COR-L47 (cell line): Measurements from ENCODE around the gene BASP1.
"Not testable (repeated sequence)": the region's sequence is repeated elsewhere in the genome, so short reads cannot be mapped to it uniquely, and the experiment has no call there.

Experiments
- DNase-seq: peaks from one replicate; lab custom pipeline; 2025; lab: John Stamatoyannopoulos, UW

The BASP1 gene

DNA sequence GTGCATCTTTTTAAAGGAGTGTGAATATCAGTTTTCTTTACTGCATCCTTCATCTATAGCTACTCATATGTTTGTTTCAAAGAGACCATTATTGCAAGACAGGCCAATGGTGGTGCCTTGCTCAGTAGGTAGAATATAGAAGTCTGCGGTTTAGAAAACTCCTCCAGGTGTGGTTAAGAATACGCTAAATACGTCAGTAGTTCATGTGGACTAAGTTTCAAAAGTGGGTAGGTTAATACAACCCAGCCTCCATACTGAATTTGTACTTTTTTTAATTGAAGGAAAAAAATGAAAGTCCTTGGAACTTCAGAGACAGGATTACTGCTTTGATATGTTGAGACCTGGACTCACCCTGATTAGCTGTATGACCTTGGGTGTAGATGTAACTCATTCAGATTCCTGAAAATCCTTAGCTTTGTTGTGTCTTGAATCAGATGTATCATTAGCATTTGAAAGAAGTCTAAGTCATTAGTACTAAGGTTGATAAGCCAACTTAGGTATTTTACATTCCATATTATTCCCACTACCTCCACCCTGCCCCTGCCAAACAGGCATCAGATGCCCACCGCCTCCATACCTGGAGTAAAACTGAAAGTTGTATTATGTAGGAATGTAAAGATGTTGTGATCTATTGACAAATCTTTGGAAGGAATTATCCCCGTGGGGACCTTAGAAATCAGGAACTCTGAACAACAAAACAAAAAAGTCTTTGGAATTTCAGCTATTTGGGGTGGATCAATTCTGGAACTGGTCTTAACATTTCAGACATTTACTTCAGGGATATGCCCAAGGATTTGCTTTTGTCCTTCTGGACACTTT is 6.1 kb downstream of the BASP1 start:
- no peak for DNase-seq

DNA sequence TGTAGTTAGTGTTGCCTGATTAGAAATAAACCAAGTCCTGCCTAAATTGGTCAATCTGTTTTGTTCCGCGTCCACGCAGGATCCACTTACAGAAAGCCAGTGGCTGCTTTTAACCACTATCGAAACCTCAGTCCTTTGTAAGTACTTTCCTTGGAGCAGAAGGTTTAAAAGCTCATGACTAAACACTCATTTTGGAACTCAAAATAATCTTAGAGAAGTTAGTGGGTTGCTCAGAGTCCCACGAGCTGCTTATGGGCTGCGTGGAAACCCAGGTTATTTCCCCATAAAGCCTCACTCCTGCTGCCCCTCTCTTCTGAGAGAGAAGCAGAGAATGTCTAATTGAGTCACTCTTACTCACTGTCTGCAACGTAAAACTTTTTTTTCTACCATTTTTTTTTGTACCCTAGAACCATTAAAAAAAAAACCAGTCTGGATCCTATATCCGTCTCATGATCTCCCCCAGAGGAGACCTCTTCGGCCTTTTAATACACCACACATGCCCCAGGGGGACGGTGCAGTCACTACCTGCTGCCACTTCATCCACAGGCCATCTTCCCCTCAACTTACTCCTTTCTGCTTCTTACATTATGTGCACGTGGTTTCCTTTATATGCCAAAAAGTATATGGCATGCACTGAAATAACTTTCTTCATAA is 7.6 kb downstream of the BASP1 start:
- no peak for DNase-seq

DNA sequence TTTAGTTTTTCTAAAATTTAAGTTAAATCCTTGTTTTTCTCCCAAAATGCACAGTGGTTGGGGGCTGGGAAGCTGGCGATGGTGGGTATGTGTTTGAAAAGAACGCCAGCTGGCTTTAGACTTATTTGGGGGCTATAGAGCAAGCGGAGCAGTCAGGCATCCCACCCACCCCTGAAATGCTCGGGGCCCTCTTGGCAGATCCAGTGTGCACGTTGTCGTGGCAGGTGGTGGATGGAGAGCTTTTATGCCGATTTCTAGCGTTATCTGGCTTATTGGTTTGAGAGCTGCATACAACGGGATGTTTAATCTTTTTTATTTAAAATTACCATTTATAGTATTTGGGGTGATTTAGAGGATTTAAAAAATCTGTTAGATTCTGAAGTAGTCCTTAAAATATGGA is 8.1 kb downstream of the BASP1 start:
- DNase-seq, result no peak

DNA sequence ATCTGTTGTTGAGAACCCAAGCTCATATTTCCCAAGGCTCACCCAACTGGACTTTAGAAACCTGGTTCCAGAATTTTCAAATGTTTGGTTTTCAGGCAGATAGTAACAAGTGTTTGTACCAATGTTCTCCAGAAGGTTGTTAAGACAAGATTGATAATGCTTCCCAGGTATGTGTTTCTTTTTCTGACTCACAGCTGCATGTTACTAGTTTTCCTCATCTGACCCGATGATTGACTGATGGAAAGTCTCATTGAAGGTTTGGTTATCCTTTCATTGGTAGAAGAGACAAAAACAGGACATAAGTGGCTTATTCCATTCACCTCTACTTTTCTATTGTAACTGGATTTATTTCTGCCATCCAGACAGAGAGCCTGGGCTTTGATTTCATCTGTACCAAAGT is 10.4 kb downstream of the BASP1 start:
- no peak for DNase-seq

DNA sequence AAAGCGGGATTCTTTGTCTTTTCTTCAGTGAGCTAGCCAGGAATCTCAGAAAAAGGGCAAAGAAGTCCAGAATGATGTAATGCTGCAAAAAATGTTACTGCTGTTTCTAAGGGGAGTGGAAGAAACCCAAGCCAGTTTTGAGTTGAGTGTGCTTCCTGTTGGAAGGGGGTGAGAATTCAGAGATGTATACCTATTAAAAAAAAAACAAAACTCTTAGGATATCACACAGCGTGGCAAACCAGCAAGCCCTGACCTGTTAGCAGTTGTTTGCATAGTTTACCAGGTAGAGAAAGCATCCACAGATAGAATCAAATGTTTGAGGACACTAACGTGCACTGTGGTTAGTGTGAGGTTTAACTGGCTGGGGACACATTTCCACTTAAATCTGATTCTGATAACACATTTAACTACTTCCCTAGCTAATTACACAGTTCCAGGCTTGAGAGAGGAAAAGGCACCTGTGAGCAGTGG is 11.4 kb downstream of the BASP1 start:
- no peak for DNase-seq

DNA sequence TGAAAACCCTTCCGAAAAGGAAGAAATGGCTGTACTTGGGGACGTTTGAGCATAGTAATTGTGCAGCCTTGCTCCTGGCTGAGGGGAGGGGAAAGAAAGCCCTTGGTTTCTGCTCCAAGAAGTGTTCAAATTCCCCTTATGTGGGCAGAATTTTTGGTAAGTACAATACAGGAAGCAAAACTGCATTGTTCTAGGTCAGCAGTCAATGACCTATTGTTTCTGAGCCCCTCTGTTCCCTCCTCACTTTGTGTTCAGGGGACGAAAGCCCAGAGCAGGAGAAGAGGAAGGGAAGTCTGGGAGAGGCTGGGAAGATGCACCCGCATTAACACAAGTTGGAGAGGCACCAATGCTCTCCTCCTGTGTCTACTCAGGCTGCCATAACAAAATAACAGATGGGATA is 11.9 kb downstream of the BASP1 start:
- no peak for DNase-seq

DNA sequence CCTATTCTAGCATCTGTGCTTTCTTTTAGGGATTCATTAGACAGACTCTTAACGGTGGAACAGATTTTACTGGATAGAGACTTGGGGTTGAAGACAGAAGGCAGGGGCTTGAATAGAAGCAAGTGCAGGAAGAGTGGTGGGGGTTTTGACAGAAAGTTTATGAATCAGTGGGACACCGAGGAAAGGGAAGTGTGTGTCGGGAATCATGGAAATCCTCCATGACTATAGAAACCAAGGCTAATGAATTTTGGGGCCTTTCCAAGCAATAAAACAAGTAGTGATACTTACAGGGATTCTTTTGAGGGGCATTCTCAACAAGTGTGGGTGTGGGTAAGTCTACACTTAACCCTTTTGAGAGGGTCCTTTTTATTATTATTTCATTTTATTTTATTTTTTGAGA is 12.8 kb downstream of the BASP1 start:
- DNase-seq, result no peak

DNA sequence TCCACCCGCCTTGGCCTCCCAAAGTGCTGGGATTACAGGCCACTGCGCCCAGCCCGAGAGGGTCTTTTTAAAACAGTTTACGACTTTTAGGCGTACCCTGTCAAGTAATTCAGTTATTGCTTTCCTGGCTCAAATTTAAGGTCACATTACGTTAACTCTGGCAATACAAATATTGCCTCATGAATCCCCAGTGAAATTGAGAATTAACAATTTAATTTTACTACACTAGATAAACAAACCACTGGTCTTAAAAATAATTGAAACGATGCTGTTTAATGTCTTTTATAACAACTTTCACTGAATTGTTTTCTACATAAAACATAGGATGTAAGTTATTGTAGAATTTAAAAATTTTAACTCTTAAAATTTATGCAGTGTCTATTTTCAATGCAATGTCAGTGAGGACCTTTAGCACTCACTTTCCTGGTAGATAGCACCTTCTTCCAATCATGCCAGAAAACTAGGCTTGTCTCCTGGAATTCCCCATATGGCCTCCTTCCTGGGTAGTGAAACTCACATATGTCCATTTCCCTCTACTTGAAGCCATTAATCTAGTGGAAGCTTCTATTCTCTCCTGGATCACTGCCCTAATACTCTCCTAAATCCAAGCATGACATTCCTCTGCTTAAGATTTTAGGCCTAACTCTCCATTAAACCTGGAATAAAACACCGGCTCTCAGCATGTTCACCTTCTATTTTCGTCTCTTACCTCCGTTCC is 13.5 kb downstream of the BASP1 start:
- no peak for DNase-seq

DNA sequence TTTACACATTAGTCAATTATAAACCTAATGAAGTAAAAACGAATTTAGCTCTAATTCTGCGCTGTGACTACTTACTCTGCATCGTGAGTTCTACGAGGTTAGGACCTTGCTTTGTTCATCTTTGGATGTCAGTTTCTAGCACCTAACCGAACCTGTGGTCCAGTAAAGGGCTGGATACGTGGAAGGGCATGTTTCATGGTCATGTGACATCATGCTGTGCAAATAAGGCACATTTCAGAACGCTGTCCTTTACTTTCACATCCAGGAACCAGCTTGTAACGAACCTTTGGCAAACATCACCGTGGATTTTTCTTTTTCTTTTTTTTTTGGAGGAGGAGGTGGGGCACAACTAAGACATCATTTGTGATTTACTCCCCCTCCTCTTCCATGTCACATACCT is 15.0 kb downstream of the BASP1 start:
- DNase-seq, result no peak

DNA sequence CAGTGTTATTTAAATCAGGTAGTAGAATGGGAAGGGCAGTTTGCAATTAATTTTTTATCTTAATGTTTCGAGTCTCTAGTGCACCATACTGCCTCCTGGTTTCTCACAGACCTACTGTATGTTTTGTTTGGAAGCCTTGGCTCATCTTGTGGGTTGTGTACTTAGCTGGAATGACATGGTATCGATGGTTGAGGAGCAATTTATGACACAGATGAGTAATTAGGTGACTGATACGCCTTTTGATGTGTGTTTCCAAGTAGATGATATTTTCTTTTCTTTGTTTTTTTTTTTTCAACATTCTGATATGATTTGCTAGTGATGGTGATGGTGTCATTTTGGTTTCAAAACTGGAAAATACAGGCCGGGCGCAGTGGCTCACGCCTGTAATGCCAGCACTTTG is 16.1 kb downstream of the BASP1 start:
- no peak for DNase-seq

DNA sequence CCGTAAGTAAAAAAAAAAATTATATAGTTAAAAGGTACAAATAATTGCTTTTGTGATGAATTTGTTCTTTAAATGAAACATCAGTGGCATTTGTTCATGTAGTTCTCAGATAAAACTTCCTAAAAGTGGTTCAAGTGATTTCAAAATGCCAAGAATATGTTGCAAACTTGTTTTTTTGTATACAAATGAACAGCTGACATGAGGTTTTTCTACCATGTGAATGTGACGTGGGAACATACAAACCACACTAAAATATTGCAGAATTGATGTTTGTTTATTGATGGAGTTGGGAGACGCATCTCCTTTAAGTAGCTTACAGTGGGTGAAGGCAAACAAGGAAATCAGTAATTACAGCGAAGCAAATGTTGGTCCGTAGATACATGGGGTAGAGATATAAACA is 16.9 kb downstream of the BASP1 start:
- DNase-seq, result no peak

DNA sequence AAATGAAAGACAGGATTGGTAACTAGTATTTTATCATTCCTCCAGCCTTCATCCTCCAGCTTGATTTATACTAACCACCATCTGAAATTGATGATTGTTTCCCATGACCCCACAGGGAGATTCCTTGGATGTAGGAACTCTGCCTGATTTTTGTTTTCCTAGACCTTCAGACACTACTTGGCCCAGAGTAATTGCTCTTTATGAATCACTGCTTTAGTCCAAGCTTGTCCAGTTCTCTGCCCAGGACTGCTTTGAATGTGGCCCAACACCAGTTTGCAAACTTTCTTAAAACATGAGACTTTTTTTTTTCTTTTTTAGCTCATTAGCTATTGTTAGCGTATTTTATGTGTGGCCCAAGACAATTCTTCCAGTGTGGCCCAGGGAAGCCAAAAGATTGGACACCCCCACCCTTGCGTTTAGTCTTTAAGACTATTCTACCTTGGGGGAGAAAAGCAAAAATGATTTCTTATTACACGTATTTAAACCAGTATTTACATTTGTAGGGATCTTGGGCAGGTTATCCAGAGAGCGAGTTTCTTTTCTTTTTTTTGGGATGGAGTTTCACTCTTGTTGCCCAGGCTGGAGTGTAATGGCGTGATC is 18.4 kb downstream of the BASP1 start:
- DNase-seq, result no peak

DNA sequence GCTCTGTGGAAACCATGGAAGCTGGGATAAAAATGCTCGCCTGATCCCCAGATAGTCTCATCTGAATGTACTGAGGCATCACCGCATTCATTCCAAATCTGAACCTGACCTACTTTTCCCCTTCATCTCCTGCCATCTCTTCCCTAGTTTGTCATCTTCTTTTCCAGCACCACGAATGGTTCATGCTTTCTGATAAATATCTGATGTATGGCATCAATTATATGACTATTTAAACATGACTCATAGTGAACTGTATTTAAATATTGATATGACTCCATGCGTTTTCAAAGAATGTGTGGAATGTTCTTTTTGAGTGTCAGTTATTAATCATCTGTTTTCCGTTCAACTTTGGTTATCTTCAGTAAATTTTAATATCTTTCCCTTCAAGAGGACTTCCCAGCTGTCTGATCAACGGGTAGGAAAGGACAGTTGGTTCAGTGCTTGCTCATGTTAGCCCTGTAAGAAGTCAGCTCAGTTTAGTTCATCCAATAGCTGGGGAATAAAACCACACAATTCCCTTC is 21.1 kb downstream of the BASP1 start:
- no peak for DNase-seq

DNA sequence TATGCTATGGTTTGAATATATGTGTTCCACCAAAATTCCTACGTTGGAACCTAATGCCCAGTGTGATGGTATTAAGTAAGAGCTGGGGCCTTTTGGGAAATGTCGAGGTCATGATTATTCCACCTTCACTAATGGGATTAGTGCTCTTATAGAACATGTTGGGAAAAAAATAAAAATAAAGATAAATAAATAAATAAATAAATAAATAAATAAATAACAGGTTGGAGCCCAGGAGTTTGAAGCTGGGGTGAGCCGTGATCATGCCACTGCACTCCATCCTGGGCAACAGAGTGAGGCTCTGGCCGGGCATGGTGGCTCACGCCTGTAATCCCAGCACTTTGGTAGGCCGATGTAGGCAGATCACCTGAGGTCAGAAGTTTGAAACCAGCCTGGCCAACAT is 22.5 kb downstream of the BASP1 start:
- DNase-seq, result no peak

DNA sequence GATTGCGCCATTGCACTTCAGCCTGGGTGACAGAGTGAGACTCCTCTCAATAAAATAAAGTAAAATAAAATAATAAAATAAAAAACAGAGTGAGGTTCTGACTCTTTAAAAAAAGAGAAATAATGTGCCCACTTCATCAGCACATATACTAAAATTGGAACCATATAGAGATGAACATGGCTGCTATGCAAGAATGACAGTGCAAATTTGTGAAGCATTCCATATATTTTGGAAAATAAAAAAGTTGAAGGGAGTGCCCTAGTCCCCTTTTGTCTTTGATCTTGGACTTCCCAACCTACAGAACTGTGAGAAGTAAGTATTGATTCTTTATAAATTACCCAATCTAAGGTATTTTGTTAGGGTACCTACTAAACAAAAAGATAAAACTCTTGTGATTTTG is 23.1 kb downstream of the BASP1 start:
- DNase-seq, result no peak

DNA sequence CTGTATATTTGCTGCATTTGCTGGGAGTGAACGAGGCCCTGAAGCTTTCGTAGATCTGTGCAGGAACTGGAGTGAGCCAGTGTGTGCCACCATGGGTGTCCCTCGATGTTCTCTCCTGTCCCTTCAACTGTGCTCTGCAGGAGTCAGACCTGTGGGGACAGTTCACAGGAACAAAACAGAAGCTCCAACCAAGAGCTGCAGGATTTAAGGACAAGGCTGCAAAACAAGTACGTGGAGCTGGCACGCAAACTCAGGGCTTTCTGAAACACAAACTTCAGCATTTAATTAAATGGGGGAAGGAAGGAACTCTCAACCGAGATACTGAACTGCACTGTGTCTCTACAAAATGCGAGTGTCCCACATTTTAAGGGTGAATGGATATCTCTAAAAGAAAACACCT is 24.2 kb downstream of the BASP1 start:
- no peak for DNase-seq

DNA sequence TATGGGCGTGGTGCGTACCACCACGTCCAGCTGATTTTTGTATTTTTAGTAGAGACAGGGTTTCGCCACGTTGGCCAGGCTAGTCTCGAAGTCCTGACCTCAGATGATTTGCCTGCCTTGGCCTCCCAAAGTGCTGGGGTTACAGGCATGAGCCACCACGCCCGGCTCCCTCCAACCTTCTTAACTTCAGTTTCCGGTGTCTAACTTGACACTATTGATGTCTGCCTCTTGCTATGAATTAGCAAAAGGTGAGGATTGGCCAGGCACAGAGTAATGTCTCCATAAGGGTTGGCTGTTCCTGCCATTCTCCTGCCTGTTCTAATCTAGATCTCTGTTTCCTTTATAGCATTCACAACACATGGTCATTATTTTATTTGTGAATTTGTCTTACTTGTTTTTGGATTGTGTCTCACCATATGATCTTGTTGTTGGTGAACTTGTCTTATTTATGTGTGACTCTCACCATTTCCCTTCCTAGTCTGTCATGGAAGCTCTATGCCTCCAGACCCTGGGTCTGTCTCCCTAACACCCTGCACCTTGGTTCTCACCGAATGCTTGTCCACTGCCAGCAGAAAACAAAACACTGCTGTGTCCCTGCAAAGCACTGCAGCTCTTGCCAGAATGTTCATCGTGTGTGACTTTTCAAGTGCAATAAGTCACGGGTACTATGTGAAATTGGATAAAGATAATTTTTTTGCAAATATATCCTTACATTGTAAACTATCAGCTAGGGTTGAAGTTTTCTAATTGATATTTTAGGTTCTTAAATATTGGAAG is 26.0 kb downstream of the BASP1 start:
- no peak for DNase-seq

DNA sequence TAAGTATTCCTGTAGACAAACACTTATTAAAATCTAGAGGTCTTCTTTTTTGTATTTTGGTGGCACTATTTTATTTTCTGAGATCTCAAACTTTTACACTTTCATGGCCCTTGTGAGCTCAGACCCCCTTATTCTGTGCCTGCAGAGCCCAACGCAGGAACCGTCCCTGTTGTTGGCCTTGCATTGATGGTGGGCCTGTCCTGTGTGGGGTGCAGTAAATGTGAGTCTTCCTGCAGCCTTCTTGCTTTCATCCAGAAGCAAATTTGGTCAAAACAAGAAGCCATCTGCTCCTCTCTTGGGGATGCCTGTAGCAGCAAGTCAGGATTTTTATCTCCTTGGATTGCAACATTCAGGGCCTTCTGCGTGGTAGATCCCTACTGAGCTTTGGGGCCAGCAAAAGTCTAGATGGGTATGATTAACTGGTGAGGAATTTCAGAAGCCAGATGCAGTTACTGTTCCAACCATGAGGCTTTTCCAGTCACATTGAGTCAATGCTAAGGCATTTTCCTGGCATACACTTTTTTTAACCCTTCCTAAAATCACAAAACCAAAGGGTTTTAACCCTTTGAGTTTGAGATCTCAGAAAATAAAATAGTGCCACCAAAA is 31.7 kb downstream of the BASP1 start:
- DNase-seq, result no peak

DNA sequence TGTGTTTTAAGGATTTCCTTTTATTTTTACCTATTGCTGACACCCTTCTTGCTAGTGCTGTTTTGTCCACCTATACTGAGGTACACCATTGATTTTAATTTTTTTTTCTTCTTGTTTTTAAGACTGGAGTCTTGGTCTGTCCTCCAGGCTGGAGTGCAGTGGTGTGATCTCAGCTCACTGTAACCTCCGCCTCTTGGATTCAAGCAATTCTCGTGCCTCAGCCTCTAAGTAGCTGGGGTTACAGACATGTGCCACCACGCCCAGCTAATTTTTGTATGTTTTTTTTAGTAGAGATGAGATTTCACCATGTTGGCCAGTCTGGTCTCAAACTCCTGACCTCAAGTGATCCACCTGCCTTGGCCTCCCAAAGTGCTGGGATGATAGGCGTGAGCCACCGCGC is 32.4 kb downstream of the BASP1 start:
- DNase-seq, result not testable (repeated sequence)

DNA sequence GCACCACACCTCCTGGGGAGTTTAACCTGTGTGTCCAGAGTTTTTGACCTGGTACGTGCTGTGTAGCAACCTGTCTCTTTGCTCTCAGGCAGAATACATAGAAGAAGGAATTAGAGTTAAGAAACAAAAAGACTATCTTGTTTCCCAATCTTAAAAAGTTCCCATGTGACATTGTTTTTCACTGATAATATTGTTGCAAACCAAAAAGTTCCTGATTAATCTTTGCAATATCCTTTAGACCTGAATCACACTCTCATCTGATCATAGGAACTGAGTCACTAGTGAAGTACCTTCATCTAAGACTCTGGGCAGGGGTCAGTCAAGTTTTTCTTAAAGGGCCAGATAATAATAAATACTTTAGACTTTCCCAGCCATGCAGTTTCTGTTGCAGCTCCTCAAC is 35.1 kb downstream of the BASP1 start:
- no peak for DNase-seq

DNA sequence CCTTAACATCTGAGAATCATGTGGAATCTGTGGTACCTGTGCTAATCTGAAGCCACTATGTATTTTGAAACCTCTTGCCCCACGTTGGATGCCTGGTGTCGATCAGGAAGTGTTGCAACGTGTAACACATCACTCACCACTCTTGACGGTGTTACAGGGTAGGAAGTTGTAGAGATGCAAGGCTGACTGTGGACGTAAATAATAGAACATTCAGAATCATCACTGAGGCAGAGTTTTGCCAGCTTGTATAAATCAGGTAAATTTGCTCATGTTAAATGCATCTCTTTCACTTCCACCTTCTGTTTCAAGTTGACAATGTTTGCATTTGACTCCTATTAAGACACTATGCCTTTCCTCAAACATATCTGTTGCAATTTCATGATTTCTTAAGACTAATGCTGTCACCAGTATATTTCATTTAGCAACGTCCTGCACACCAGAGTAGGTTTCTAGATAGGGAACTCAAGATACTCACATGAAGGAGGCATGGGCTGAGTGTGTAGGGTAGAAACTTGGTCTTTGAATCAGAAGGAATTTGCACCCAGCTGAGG is 38.1 kb downstream of the BASP1 start:
- DNase-seq, result no peak
